Ascending aorta (tissue), 2 donors: ENCODE results near the gene TMEM52B. TPM values are rescaled to one million over a fixed set of nuclear protein-coding genes. Genes with fewer than 3 reads are reported as not detected.

Experiments
- DNase-seq, 2 donors: peaks; one replicate each; pipeline ENCODE4 v3.0.0-alpha.2; 2019; ENCODE audit warnings: low spot score in 2 of 2
- H3K27ac ChIP-seq, 2 donors: fragments of 200-600 bp; sonication (generic); one replicate each; pipeline ENCODE4 v1.5.1; 2016 to 2017; ENCODE audit warnings: mild to moderate bottlenecking in 1 of 2
- H3K27me3 ChIP-seq: fragments of 200-600 bp; sonication (generic); one replicate; pipeline ENCODE4 v1.5.1; 2017
- H3K36me3 ChIP-seq, 2 donors: fragments of 200-600 bp; sonication (generic); one replicate each; pipeline ENCODE4 v1.5.1; 2016
- H3K4me1 ChIP-seq, 2 donors: fragments of 200-600 bp; sonication (generic); one replicate each; pipeline ENCODE4 v1.5.1; 2016 to 2017; ENCODE audit warnings: mild to moderate bottlenecking in 1 of 2
- H3K4me3 ChIP-seq, 2 donors: fragments of 200-600 bp; sonication (generic); one replicate each; pipeline ENCODE4 v1.5.1; 2016 to 2017; ENCODE audit warnings: mild to moderate bottlenecking in 1 of 2
- H3K9me3 ChIP-seq, 2 donors: fragments of 200-600 bp; sonication (generic); one replicate each; pipeline ENCODE4 v1.5.1; 2016
- CTCF ChIP-seq, 3 experiments: fragments of 200-600 bp in 2 of 3; fragments of 450-650 bp in 1 of 3; sonication (generic) in 2 of 3; IDR thresholded peaks; one replicate each; pipeline ENCODE4 v1.5.1; 2016 to 2019; ENCODE audit warnings: antibody characterized with exemption in 3 of 3, mild to moderate bottlenecking in 1 of 3, moderate library complexity in 1 of 3
- intact Hi-C: fragments of 100-400 bp; cut with DNase I; formaldehyde crosslinking; loops from one replicate; pipeline ENCODE4 v1.15.1; 2023
- total RNA-seq: library from RNA; depleted of rRNA; stranded (reverse); fragments of >200 nt; gene quantifications from one replicate; pipeline ENCODE4 v1.1.0, GENCODE V29; 2016

The TMEM52B gene
- total RNA-seq, 1 donor from 2014 or later = not detected

GRCh38 chr12:10153271-10154144 lies 25.3 kb upstream of the TMEM52B start:
- Histone ChIP-seq H3K4me3 (peak overlapping the region; percentile 65 to 79), H3K36me3 (no peaks in the 10 kb centered on the region), H3K4me1 (peaks cover 0 to 3% of the 10 kb centered on the region in 2 donors), H3K27ac (peak overlapping the region; percentile 75 to 77), H3K27me3 (no peaks in the 10 kb centered on the region), H3K9me3 (no peaks in the 10 kb centered on the region)
- peak in 1 of 2 donors; percentile 84 for DNase-seq
- peak; percentile 66 to 78 (median 76) for TF ChIP-seq CTCF (IDR thresholded peaks at IDR 0.05)
- intact Hi-C loops = loop anchor here (1.0 to 10.0 kb wide), 2 partner anchors 37 to 211 kb away; no protein-coding TSS in a partner anchor

- Histone ChIP-seq H3K4me3 (peak overlapping the region; percentile 65 to 79), H3K27me3 (no peaks in the 10 kb centered on the region), H3K4me1 (peaks cover 0 to 3% of the 10 kb centered on the region in 2 donors), H3K9me3 (no peaks in the 10 kb centered on the region), H3K36me3 (no peaks in the 10 kb centered on the region), H3K27ac (peak overlapping the region in 1 of 2 donors; percentile 77)
- TF ChIP-seq CTCF (IDR thresholded peaks at IDR 0.05) = no peak
- no peak for DNase-seq
- intact Hi-C loops = loop anchor here (10.0 kb wide), 1 partner anchor 211 kb away; no protein-coding TSS in a partner anchor
Observed at GRCh38 chr12:10154145-10154496, 24.7 kb upstream of the TMEM52B start.

GRCh38 chr12:10155966-10156365 lies 22.9 kb upstream of the TMEM52B start:
- DNase-seq = no peak
- Histone ChIP-seq H3K9me3 (no peaks in the 10 kb centered on the region), H3K27me3 (no peaks in the 10 kb centered on the region), H3K4me3 (no peak overlapping the region), H3K4me1 (peaks cover 0 to 3% of the 10 kb centered on the region in 2 donors), H3K36me3 (no peaks in the 10 kb centered on the region), H3K27ac (no peak overlapping the region)
- TF ChIP-seq CTCF (IDR thresholded peaks at IDR 0.05) = no peak
- intact Hi-C loops = loop anchor here (10.0 kb wide), 1 partner anchor 209 kb away; no protein-coding TSS in a partner anchor

GRCh38 chr12:10158406-10158805 lies 20.4 kb upstream of the TMEM52B start:
- H3K27ac ChIP-seq = no peak overlapping the region
- intact Hi-C loops = loop anchor here (10.0 kb wide), 1 partner anchor 206 kb away; no protein-coding TSS in a partner anchor
- H3K4me3 ChIP-seq = no peak overlapping the region
- no peaks in the 10 kb centered on the region for H3K4me1 ChIP-seq
- no peak for DNase-seq
- no peaks in the 10 kb centered on the region for H3K9me3 ChIP-seq
- no peak for TF ChIP-seq CTCF (IDR thresholded peaks at IDR 0.05)
- no peaks in the 10 kb centered on the region for H3K27me3 ChIP-seq
- no peaks in the 10 kb centered on the region for H3K36me3 ChIP-seq

- intact Hi-C loops = loop anchor here (10.0 kb wide), 1 partner anchor 206 kb away; no protein-coding TSS in a partner anchor
- H3K36me3 ChIP-seq = no peaks in the 10 kb centered on the region
- no peak overlapping the region for H3K4me3 ChIP-seq
- no peak for TF ChIP-seq CTCF (IDR thresholded peaks at IDR 0.05)
- no peaks in the 10 kb centered on the region for H3K27me3 ChIP-seq
- no peak for DNase-seq
- H3K9me3 ChIP-seq = no peaks in the 10 kb centered on the region
- no peak overlapping the region for H3K27ac ChIP-seq
- H3K4me1 ChIP-seq = no peaks in the 10 kb centered on the region
Observed at GRCh38 chr12:10159280-10159679, 19.6 kb upstream of the TMEM52B start.
